PC-9 (cell line): Measurements from ENCODE around the gene RCOR1.

ENCODE experiments used
- CTCF ChIP-seq: fragments of 200-600 bp; sonication (generic); conservative IDR thresholded peaks from 2 replicates; pipeline ENCODE4 v1.6.1; 2017; ENCODE audit warnings: mixed run types, antibody characterized with exemption, mild to moderate bottlenecking, moderate library complexity
- EZH2 ChIP-seq: fragments of 200-600 bp; sonication (generic); IDR thresholded peaks from 2 replicates; pipeline ENCODE4 v1.8.0; 2017; ENCODE audit warnings: antibody characterized with exemption, low read depth

- no peak for TF ChIP-seq CTCF
- TF ChIP-seq EZH2, result no peak
Measured at GRCh38 chr14:102568115-102568614, 24.3 kb upstream of the RCOR1 start.
